Measurements from ENCODE around the gene KLHL21. TPM values are rescaled to one million over a fixed set of nuclear protein-coding genes. Genes with fewer than 3 reads are reported as not detected.
"Not testable (repeated sequence)": the region's sequence is repeated elsewhere in the genome, so short reads cannot be mapped to it uniquely, and the experiment has no call there.

The KLHL21 gene, protein sequence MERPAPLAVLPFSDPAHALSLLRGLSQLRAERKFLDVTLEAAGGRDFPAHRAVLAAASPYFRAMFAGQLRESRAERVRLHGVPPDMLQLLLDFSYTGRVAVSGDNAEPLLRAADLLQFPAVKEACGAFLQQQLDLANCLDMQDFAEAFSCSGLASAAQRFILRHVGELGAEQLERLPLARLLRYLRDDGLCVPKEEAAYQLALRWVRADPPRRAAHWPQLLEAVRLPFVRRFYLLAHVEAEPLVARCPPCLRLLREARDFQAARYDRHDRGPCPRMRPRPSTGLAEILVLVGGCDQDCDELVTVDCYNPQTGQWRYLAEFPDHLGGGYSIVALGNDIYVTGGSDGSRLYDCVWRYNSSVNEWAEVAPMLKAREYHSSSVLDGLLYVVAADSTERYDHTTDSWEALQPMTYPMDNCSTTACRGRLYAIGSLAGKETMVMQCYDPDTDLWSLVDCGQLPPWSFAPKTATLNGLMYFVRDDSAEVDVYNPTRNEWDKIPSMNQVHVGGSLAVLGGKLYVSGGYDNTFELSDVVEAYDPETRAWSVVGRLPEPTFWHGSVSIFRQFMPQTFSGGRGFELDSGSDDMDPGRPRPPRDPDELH
- 10 to 100 TPM; 49.5 to 54.9 (median 51.4) TPM for total RNA-seq

DNA sequence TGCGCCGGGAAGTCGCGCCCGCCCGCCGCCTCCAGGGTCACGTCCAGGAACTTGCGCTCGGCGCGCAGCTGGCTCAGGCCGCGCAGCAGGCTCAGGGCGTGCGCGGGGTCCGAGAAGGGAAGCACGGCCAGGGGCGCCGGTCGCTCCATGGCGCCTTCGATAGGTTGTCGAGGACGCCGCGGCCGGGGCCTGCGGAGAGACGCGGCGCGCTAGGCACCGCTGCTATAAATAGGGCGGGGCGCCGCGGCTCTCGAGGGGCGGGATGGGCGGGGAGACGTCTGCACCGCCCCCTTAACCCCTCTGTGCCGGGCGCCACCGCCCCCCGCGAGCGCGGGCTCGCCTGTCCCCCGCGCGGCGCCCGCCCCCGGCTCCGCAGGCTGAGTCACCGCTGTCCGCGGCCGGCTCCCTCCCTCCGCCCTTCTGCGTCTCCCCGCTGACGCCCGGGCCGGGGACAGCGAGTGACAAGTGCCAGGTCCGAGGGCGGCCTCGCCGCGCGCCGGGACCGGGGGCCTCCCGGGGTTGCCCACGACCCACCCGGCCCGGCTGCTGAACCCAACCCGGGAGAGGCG is at the start of gene KLHL21:
Gene KLHL21, minus strand, starts transcription at position 201 of the 569 bp plus-strand sequence. Its CDS starts 52 bp downstream, at position 149.
- H3K27me3 Mint-ChIP-seq (ENCODE audit: low read depth): no peaks in the 10 kb centered on the region
- H3K4me1 Mint-ChIP-seq (ENCODE audit: low read depth): peaks cover 35% of the 10 kb centered on the region
- peak within 1 kb of the TSS; percentile 95 for H3K4me3 Mint-ChIP-seq
- peaks cover 6% of the 10 kb centered on the region for H3K36me3 Mint-ChIP-seq (ENCODE audit: insufficient read depth)
- peak; percentile 60 to 61 for ATAC-seq
- H3K9me3 Mint-ChIP-seq: no peaks in the 10 kb centered on the region
- peak; percentile 88 for DNase-seq

DNA sequence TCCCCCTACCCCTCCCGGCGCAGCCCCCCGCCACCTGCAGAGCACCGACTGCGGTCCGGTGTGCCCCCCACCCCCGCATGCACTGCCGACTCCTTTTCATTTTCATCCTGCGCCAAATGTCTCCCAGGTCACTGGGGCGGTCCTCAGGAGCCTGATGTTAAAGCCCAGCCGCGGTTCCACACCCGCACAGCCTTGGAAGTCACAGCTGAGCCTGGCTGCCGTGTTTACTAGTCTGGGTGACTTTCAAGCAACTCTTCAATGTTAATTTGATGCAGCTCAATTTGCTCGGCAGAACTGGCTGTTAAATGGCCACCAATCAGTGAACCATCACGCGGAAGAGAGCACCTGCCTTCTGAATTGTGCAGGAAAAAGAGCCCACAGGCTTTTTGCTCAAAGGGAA is 49.2 kb upstream of the KLHL21 start:
- DNase-seq (no peak), ATAC-seq (no peak)
- Mint-ChIP-seq H3K4me3 (no peak overlapping the region), H3K27me3 (ENCODE audit: low read depth) (no peaks in the 10 kb centered on the region), H3K9me3 (no peaks in the 10 kb centered on the region), H3K4me1 (ENCODE audit: low read depth) (no peaks in the 10 kb centered on the region), H3K36me3 (ENCODE audit: insufficient read depth) (peaks cover 20% of the 10 kb centered on the region)

DNA sequence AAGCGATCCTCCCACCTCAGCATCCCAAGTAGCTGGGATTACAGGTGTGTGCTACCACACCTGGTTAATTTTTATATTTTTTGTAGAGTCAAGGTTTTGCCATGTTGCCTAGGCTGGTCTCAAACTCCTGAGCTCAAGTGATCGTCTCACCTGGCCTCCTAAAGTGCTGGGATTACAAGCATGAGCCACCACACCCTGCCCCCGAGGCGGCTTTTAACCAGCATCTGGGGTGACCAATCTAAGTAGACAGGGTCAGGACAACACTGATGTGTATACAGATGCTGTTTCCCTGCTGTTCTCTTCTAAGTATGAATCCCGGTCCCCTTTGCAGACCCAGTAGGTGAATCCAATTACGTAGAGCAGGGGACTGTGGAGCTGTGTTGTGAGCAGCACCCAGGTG is 45.9 kb upstream of the KLHL21 start:
- no peaks in the 10 kb centered on the region for H3K27me3 Mint-ChIP-seq (ENCODE audit: low read depth)
- no peak overlapping the region for H3K4me3 Mint-ChIP-seq
- ATAC-seq (no peak), DNase-seq (no peak)
- no peaks in the 10 kb centered on the region for H3K4me1 Mint-ChIP-seq (ENCODE audit: low read depth)
- no peaks in the 10 kb centered on the region for H3K9me3 Mint-ChIP-seq
- peaks cover 18% of the 10 kb centered on the region for H3K36me3 Mint-ChIP-seq (ENCODE audit: insufficient read depth)

DNA sequence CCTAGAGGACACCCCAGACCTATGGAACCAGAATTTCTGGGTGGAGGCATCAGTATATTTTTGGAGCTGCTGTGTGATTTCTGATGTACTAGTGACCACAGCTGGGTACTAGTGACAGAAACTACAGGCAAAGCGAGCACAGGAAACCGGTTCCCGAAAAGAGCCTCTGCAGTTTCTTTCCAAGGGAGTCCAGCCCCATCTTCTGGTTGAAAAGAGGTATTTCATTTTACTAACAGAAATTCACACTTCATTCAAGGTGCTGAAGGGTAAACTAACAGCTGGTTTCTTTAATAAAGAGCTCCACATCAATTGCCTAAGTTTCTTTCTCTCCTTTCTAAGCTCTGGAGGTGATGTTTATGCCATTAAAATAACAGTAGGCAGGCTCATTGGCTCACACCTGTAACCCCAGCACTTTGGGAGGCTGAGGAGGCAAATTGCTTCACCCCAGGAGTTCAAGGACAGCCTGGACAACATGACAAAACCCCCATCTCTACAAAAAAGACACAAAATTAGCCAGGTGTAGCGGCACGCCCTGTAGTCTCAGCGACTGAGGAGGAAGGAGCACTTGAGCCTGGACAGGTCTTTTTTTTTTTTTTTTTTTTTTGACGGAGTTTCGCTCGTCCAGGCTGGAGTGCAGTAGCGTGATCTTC is 44.0 kb upstream of the KLHL21 start:
- H3K4me1 Mint-ChIP-seq (ENCODE audit: low read depth): no peaks in the 10 kb centered on the region
- H3K4me3 Mint-ChIP-seq: no peak overlapping the region
- DNase-seq (no peak), ATAC-seq (peak in 1 of 2 donors; percentile 55)
- no peaks in the 10 kb centered on the region for H3K27me3 Mint-ChIP-seq (ENCODE audit: low read depth)
- peaks cover 24% of the 10 kb centered on the region for H3K36me3 Mint-ChIP-seq (ENCODE audit: insufficient read depth)
- H3K9me3 Mint-ChIP-seq: no peaks in the 10 kb centered on the region

DNA sequence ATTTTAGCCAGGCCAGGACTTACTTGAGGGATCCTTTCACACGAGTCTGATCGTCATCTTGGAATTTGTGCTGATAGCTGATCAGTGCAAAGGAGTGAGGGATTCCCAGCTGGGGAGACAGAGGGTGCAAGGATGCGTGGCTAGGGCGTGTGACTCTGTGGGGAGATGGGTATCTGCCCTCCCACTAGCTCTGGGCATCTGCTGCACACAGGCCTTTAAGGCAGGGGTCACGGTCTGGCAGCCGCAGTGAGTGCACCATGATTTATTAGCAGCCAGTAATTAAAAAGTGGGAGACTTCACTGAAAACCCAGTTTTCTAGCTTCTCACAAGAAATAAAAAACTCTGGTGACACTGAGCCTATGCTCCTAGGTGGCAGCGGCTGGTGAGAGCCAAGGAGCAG is 42.3 kb upstream of the KLHL21 start:
- peaks cover 20% of the 10 kb centered on the region for H3K36me3 Mint-ChIP-seq (ENCODE audit: insufficient read depth)
- no peaks in the 10 kb centered on the region for H3K9me3 Mint-ChIP-seq
- no peak for DNase-seq
- ATAC-seq: no peak
- no peaks in the 10 kb centered on the region for H3K4me1 Mint-ChIP-seq (ENCODE audit: low read depth)
- no peak overlapping the region for H3K4me3 Mint-ChIP-seq
- H3K27me3 Mint-ChIP-seq (ENCODE audit: low read depth): no peaks in the 10 kb centered on the region

DNA sequence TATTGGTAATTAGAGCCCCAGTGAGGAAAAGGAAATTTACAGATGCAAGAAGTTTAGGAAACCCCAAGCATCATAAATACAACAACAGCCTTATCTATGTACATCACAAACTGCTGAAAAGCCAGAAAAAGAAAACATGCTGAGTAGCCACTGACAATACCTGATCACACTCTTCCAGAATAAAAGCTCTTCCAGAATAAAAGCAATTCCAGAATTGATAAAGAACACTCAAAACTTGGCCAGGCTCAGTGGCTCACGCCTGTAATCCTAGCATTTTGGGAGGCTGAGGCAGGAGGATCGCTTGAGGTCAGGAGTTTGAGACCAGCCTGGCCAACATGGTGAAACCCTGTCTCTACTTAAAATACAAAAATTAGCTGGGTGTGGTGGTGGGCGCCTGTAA is 38.2 kb upstream of the KLHL21 start:
- not testable (repeated sequence) for H3K4me1 Mint-ChIP-seq (ENCODE audit: low read depth); ATAC-seq; H3K27me3 Mint-ChIP-seq (ENCODE audit: low read depth); H3K9me3 Mint-ChIP-seq; DNase-seq; H3K4me3 Mint-ChIP-seq
- peaks cover 21% of the 10 kb centered on the region for H3K36me3 Mint-ChIP-seq (ENCODE audit: insufficient read depth)

DNA sequence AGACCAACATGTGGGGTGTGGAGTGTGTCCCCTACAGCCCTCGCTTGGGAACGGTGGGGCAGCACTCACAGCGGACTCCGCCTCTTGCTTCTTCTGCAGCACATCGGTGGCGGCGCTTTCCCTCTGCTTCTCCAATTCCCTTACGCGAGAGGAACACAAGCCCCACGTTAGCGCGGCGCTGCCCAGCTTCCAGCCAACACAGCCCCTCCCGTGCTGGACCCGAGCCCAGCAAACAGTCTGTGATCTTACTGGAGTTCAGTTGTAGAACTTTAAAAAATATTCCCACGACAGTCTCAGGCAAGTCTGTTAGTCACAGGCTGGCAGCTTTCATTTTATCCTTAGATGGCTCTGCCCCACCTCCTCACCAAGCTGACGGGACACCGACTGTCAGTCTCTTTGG is 35.6 kb upstream of the KLHL21 start:
- H3K4me1 Mint-ChIP-seq (ENCODE audit: low read depth): no peaks in the 10 kb centered on the region
- ATAC-seq (no peak), DNase-seq (no peak)
- H3K9me3 Mint-ChIP-seq: no peaks in the 10 kb centered on the region
- no peak overlapping the region for H3K4me3 Mint-ChIP-seq
- H3K36me3 Mint-ChIP-seq (ENCODE audit: insufficient read depth): peaks cover 22% of the 10 kb centered on the region
- H3K27me3 Mint-ChIP-seq (ENCODE audit: low read depth): no peaks in the 10 kb centered on the region

DNA sequence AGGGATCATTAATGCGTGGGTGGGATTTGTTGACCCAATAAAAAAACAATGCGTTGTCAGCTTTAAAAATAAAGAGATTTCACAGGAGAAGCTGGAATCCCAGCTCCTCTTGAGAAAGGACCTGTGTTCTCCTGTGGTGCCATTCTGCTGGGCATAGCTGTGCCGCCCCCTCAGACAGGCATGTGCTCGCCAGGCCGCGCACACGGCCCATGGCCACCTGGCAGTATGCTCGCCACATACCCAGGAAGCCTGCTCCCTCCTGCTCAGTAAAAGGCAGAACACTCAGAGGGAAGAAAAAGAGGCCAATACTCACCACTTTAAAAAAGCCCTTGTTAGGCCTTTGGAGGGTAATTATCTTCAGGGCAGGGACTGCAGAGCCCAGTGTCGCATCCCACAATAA is 35.1 kb upstream of the KLHL21 start:
- Mint-ChIP-seq H3K9me3 (no peaks in the 10 kb centered on the region), H3K36me3 (ENCODE audit: insufficient read depth) (peaks cover 21% of the 10 kb centered on the region), H3K27me3 (ENCODE audit: low read depth) (no peaks in the 10 kb centered on the region), H3K4me3 (no peak overlapping the region), H3K4me1 (ENCODE audit: low read depth) (no peaks in the 10 kb centered on the region)
- no peak for ATAC-seq
- DNase-seq: no peak

DNA sequence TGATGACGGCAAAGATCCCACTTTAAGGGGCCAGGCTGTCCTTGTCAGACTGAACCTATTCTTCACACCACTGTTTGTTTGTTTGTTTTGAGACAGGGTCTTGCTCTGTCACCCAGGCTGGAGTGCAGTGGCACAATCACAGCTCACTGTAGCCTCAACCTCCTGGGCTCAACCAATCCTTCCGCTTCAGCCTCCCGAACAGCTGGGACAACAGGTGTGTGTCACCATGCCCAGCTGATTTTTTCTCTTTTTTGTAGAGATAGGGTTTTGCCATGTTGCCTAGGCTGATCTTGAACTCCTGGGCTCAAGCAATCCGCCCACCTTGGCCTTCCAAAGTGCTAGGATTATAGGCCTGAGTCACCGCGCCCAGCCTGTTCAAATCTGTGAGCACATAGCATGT is 34.1 kb upstream of the KLHL21 start:
- ATAC-seq; H3K9me3 Mint-ChIP-seq; H3K27me3 Mint-ChIP-seq (ENCODE audit: low read depth); H3K4me1 Mint-ChIP-seq (ENCODE audit: low read depth); H3K4me3 Mint-ChIP-seq; DNase-seq: not testable (repeated sequence)
- H3K36me3 Mint-ChIP-seq (ENCODE audit: insufficient read depth): peaks cover 14% of the 10 kb centered on the region

DNA sequence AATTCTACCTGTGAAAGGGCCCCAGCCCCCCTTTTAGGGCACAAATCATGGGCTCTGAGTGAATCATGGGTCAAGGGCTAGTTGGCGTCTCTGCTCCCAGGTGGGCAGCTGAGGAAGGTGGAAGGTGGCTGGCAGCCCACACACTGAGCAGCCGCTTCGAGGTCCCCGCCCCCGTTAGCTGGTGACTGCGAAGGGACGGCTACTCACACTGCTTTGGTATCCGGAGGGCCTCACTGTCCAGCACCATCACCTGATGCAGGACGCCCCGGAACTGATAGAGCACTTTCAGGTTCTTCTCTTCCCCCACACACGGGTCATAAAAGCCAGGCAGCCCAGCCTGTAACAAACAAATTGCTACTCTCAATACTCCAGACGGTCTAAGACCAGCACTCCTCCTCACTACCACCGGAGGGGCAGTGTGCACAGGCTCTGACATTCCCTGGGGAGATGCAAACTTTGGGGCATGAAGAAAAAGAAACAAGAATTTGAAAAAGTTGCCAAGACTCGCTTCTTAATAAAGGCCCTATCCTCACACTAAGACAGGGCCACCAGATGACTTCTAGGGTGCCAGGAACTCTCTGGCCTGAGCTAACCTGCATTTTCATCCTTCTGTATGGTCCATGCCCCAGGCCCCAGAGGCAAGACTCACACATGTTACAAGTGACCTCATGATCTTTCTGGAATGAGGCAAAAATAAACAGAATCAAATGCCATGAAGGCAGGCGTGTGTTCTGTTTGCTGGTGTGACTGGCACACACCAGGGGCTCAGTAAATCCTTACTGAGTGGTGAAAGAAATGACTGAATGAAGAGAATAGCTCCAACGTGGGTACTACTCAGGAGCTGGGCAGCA is 33.5 kb upstream of the KLHL21 start:
- ATAC-seq (no peak), DNase-seq (no peak)
- H3K27me3 Mint-ChIP-seq (ENCODE audit: low read depth): no peaks in the 10 kb centered on the region
- H3K36me3 Mint-ChIP-seq (ENCODE audit: insufficient read depth): peaks cover 11% of the 10 kb centered on the region
- H3K4me1 Mint-ChIP-seq (ENCODE audit: low read depth): no peaks in the 10 kb centered on the region
- H3K9me3 Mint-ChIP-seq: no peaks in the 10 kb centered on the region
- no peak overlapping the region for H3K4me3 Mint-ChIP-seq

DNA sequence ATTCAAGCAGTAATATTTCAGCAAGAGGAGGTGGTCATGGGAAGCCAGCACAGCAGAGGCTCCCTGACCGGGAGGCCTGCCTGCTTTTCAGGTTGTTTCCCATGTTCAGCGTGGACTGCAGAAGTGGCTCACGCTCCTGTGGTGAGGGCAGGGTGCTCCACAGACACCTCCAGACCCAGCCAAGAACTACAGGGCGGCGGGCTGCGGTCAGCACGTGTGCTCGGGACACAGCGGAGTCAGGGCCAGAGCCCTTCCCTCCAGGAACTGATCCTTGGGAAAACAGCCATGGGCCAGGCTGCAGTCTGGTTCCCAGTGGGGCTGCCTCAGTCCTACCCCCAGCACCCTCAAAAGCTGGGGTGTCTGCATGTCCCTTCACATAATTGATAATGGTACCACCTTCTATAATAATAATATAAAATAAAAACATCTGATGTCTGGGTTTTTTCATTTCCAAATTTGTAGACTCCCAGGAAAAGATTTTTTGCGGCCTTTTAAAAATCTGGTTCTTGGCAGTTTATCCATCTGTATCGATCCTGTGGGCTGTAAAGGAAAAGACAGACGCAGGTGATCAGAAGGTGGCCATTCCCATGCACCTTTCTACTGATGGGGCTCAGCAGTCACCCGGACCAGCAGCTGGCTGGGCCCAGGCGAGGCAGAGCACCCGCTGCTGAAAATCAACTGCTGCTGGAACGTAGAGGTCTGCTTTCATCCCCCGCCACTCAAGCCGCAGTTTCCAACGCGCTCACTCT is 32.7 kb upstream of the KLHL21 start:
- Mint-ChIP-seq H3K27me3 (ENCODE audit: low read depth) (no peaks in the 10 kb centered on the region), H3K9me3 (no peaks in the 10 kb centered on the region), H3K4me1 (ENCODE audit: low read depth) (no peaks in the 10 kb centered on the region), H3K36me3 (ENCODE audit: insufficient read depth) (peaks cover 9% of the 10 kb centered on the region), H3K4me3 (no peak overlapping the region)
- DNase-seq (no peak), ATAC-seq (no peak)

DNA sequence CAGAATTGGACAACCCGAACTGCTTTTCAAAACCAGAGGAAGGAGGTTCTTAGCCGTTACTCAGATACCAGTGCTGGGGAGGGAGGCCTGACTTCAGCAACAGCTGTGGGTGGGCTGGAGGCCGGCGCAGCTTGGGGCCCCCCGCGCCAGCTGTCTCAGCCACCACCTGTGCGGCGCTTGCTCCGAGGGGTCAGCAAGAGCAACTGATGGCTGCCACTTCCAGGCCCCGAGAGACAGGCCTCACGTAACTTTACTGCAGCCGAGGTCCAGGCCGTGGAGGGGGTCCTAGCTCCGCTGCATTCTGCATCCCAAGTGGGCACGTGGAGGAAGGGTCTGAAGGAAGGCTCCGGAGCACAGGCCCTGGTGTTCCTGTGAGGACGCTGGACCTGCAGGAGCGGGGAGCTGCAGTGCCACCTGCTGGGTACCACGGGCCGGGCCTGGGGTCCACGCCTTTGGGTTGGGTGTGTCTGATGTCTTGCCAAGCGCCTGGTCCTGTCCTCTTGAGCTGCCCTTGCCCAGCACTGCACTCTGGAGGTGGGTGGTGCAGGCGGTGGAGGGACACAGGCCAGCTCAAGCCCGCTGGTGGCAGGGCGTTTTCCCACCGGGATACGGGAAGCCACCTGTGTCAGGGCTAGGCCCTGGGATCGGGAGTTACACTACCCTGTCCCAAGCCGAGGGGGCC is 31.8 kb upstream of the KLHL21 start:
- H3K27me3 Mint-ChIP-seq (ENCODE audit: low read depth): no peaks in the 10 kb centered on the region
- H3K4me3 Mint-ChIP-seq: no peak overlapping the region
- no peaks in the 10 kb centered on the region for H3K9me3 Mint-ChIP-seq
- no peaks in the 10 kb centered on the region for H3K4me1 Mint-ChIP-seq (ENCODE audit: low read depth)
- ATAC-seq: peak; percentile 67
- peak; percentile 48 for DNase-seq
- H3K36me3 Mint-ChIP-seq (ENCODE audit: insufficient read depth): peaks cover 15% of the 10 kb centered on the region

Data from activated T-cell treated with anti-CD3 and anti-CD28 coated beads, Interleukin-2, amount 50 U/mL, for 4 hours (primary cell).